Neural cell (in vitro differentiated cells): ENCODE measurements around the gene TRPM7.

ENCODE experiments used
- CTCF ChIP-seq: fragments of 450-650 bp; IDR thresholded peaks from 2 replicates; pipeline ENCODE4 v1.5.1; 2014; ENCODE audit warnings: antibody characterized with exemption, mild to moderate bottlenecking, moderate library complexity; ENCODE audit not compliant: poor library complexity, severe bottlenecking
- POLR2AphosphoS5 ChIP-seq: IDR thresholded peaks from 2 replicates; pipeline ENCODE4 v1.6.1; 2012
- TAF1 ChIP-seq: IDR thresholded peaks from 2 replicates; pipeline ENCODE4 v1.6.1; 2012; ENCODE audit warnings: low read depth

- no peak for TF ChIP-seq CTCF
- TF ChIP-seq TAF1 = no peak
- TF ChIP-seq POLR2AphosphoS5 = no peak
Measured at GRCh38 chr15:50542887-50543210, 143.7 kb downstream of the TRPM7 start.
